Kidney capillary endothelial cell (primary cell): ENCODE results near the gene GOSR1.
A peak's percentile ranks its signal among the peaks of the same experiment; 100 is the strongest.
"Not testable (repeated sequence)": the region's sequence is repeated elsewhere in the genome, so short reads cannot be mapped to it uniquely, and the experiment has no call there.

Source experiments
- DNase-seq: peaks from one replicate; pipeline ENCODE4 v3.0.0-alpha.2; 2018; ENCODE audit warnings: low spot score

Gene GOSR1

GRCh38 chr17:30547778-30548573 lies 70.8 kb downstream of the GOSR1 start:
- DNase-seq, result no peak

GRCh38 chr17:30549181-30549580 lies 72.0 kb downstream of the GOSR1 start:
- not testable (repeated sequence) for DNase-seq

GRCh38 chr17:30549864-30550511 lies 72.8 kb downstream of the GOSR1 start:
- DNase-seq, result no peak

- DNase-seq, result no peak
These were observed 73.5 kb downstream of the GOSR1 start for GRCh38 chr17:30550512-30551273.

- DNase-seq, result not testable (repeated sequence)
These were observed 74.2 kb downstream of the GOSR1 start for GRCh38 chr17:30551274-30551995.

GRCh38 chr17:30551996-30552339 lies 74.8 kb downstream of the GOSR1 start:
- DNase-seq, result no peak

- DNase-seq, result no peak
These were observed 75.9 kb downstream of the GOSR1 start for GRCh38 chr17:30552994-30553566.

- not testable (repeated sequence) for DNase-seq
These were observed 76.7 kb downstream of the GOSR1 start for GRCh38 chr17:30553823-30554440.

GRCh38 chr17:30554839-30555751 lies 77.9 kb downstream of the GOSR1 start:
- peak; percentile 3 for DNase-seq

- no peak for DNase-seq
These were observed 78.7 kb downstream of the GOSR1 start for GRCh38 chr17:30555942-30556341.

- no peak for DNase-seq
These were observed 79.4 kb downstream of the GOSR1 start for GRCh38 chr17:30556374-30557332.

GRCh38 chr17:30557916-30558685 lies 80.9 kb downstream of the GOSR1 start:
- no peak for DNase-seq

GRCh38 chr17:30558686-30559545 lies 81.7 kb downstream of the GOSR1 start:
- no peak for DNase-seq

- no peak for DNase-seq
These were observed 82.4 kb downstream of the GOSR1 start for GRCh38 chr17:30559656-30560055.

GRCh38 chr17:30560117-30561026 lies 83.2 kb downstream of the GOSR1 start:
- not testable (repeated sequence) for DNase-seq

GRCh38 chr17:30561766-30562165 lies 84.6 kb downstream of the GOSR1 start:
- not testable (repeated sequence) for DNase-seq
